ENCODE data around the gene ASCC1.

DNA sequence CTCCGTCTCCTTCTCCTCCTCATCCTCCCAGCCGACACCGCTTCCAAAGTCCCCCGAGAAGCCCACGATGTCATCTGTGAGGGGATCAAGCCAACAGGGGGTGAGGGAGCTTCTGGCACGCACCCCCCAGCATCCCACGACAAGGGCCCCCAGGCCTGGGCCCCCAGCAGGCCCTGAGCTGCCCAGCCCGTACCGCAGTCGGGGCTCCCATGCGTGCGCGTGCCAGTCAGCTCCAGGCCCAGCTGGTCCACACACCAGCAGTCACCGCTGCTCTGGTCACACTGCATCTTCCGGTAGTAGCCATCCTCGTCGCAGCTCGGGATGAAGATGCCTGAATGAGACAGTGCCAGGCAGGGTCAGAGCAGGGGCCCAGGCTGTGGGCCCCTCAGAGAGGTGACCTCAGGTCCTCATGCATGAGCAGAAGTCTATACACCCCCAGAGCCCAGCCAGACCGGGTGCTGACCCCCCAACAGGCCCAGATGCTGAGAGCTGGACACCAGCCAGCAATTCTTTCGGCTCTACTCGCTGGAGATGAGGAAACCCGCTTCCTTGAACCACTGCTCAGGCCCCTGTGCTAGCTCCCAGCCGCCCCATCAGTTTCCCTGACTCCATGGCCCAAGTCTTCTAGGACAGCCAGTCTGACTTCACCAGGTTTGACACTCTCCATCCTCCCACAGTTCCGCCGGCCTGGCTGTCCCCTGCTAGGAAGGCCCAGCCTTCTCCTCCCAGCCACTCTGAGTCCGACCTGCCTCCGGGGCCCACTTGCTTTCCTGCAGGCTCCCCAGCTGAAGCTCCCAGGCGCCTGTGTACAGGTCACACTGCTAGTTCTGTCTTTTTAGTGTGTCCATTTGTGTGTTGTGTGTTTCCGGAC lies 153.0 kb downstream of the ASCC1 start:
- TF ChIP-seq, protein P1, sequence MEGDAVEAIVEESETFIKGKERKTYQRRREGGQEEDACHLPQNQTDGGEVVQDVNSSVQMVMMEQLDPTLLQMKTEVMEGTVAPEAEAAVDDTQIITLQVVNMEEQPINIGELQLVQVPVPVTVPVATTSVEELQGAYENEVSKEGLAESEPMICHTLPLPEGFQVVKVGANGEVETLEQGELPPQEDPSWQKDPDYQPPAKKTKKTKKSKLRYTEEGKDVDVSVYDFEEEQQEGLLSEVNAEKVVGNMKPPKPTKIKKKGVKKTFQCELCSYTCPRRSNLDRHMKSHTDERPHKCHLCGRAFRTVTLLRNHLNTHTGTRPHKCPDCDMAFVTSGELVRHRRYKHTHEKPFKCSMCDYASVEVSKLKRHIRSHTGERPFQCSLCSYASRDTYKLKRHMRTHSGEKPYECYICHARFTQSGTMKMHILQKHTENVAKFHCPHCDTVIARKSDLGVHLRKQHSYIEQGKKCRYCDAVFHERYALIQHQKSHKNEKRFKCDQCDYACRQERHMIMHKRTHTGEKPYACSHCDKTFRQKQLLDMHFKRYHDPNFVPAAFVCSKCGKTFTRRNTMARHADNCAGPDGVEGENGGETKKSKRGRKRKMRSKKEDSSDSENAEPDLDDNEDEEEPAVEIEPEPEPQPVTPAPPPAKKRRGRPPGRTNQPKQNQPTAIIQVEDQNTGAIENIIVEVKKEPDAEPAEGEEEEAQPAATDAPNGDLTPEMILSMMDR (conservative IDR thresholded peaks at IDR 0.05; ENCODE audit: low read depth, low read length): no peak
- no peak for TF ChIP-seq EZH2 (IDR thresholded peaks at IDR 0.05; ENCODE audit: borderline replicate concordance, low read depth, low read length, poor library complexity, severe bottlenecking)
